ENCODE measurements around the gene STON2.

- TF ChIP-seq POLR2A (IDR thresholded peaks at IDR 0.05; ENCODE audit: low read length) (no peak), GATA1 (IDR thresholded peaks at IDR 0.05; ENCODE audit: low read depth, low read length) (no peak)
These were observed 64.1 kb downstream of the STON2 start for GRCh38 chr14:81336009-81336408.
